HG02763 (cell line): Measurements from ENCODE around the gene TGM1.

ENCODE experiments used
- ATAC-seq: cut with Tn5 transposase; IDR thresholded peaks from one replicate; pipeline ENCODE4 v1.9.1; 2021; ENCODE audit warnings: mild to moderate bottlenecking, moderate library complexity; ENCODE audit not compliant: unreplicated experiment

The TGM1 gene

GRCh38 chr14:24292118-24292807 is 29.3 kb upstream of the TGM1 start:
- no peak for ATAC-seq

DNA sequence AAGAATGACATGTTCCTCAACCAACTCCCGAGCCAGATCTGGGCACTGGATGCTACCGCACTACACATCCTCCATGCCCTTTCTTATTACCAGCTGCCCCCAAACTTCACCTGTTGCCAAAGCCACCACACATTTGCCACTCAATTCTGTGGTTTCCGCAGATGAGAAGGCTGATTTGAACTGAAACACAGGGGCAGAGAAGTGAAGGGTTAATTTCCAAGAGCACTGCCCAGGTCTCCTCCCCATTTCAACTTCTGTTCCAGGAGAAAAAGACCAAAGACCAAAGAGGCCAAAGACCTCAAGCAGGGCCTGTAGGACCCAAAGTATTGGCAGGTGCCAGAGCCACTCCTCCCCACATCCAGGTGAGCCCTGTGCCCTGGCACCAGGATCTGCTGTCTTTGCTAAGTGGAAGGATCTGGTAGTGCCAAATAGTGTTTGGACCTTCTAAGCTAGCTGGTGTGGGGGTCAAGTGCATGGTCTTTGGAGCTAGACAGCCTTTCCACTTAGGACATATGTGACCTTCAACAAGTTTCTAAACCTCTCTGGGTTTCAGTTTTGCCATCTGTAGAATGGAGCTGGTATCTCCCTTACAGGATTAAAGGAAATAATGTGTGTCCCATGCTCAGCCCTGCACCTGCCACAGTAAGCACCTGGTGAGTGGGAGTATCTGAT is 28.6 kb upstream of the TGM1 start:
- no peak for ATAC-seq

- no peak for ATAC-seq
Observed at GRCh38 chr14:24290746-24291145, 27.8 kb upstream of the TGM1 start.

DNA sequence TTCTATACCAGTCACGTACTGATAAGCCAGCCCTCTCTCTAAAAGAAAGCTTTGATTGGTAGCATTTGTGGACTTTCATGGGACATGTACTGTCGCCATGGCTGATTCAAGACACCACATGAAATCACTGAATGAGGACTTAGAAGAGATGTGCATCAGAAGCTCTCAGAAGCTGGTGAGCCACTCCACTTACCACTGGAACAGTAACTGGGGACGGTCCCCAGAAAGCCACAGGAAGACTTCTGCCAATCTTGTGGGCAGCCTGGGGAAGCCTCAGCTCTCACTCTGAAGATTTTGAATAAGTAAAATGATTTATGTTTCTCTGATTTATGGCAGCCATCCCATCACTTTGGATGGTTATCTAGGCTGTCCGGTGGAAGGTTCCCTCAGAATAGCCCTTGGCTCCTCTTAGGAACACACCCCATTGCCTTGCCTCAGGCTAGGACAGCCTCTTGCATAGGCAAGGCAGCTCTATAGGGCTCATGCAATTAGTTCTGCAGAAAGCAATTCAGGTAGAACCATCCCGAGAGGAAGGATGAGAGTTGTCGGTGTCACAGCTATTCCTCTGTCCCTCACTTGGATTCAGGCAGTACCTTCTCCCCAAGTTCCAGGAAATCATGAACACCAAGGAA is 26.8 kb upstream of the TGM1 start:
- ATAC-seq: no peak

- ATAC-seq: no peak
Observed at GRCh38 chr14:24286996-24287395, 24.0 kb upstream of the TGM1 start.

DNA sequence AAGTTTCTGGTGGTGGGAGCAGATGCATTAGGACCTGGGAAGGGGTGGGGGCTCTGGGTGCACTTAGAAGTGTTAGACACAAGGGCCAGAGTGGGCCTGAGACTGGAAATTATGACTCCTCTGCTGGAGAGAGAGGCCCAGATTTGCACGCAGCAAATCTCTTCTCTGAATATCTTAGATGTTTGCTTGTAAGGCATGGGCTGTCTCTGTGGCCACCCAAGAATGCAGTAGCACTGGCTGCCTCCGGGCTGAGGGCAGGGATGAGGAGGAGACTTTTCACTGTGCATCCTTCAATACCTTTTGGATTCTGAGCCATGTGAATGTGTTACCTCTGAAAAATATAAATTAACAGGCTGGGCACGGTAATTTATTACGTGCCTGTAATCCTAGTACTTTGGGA is 22.4 kb upstream of the TGM1 start:
- ATAC-seq: no peak

GRCh38 chr14:24284501-24285035 is 21.6 kb upstream of the TGM1 start:
- no peak for ATAC-seq

GRCh38 chr14:24283796-24284460 is 21.0 kb upstream of the TGM1 start:
- no peak for ATAC-seq

DNA sequence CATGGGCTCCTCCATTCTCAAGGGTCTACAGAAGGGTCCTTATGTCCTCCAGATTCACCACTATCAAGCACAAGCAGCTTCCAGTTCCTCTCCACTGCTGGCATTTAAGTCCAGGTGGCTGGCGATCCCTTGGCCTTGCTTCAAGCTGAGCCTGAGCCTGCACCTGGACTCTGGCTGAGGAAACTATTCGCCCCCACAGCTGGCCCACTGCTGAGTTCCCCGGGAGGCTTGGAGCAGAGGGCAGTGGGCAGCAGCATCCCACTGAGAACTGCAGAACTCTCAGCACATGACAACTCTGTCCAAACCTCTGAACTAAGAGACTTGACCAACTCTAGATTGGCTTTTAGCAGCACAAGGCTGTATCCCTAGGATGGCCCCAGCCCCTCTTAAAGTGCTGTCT is 19.8 kb upstream of the TGM1 start:
- no peak for ATAC-seq

DNA sequence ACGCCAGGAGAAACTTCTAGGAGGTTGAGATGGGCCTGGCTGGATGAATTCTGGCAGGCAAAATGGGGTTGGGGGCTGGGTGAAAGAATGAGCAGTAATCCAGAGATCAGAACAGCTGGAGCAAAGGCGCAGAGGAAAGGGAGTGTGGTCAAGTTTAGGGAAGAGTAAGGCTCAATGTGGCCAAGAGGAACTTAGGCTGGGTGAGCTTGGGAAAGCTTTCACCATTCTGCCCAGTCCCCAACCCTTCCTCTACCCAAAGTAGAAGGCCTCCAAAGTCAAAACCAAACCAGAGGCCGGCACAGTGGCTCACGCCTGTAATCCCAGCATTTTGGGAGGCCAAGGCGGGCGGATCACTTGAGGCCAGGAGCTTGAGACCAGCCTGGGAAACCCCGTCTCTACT is 18.7 kb upstream of the TGM1 start:
- ATAC-seq: no peak

DNA sequence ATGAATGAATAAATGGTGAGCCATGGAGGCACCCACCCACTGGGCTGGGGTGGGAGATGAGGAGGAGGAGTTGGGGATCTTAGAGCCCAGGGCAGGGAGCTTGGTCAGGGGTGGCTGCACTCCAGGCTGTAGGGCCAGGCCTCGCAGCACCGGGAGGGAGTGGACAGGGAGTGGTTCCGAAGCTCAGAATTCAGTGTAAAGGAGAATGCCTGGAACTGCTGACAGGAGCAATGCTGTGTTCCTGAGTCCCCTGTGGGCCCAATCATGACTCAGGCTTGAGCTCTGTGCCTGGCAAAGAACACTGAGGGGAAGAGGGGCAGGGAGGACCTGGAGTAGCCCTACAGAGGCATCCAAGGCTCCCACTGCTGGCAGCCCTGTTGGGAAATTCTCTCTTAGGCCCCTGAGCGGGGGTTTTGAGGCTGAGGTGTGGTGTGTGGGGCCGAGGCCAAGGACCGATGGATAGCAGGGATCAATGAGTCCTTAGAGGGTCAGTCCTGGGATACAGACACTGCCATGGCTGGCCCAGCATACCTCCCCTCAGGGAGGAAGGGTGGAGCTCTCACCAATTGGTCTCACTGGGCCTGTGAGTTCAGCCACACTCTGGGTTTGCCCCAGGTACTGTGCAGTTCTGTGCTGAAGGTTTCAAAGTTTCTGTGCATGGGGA is 18.0 kb upstream of the TGM1 start:
- no peak for ATAC-seq

GRCh38 chr14:24279301-24280186 is 16.6 kb upstream of the TGM1 start:
- peak; percentile 38 for ATAC-seq

DNA sequence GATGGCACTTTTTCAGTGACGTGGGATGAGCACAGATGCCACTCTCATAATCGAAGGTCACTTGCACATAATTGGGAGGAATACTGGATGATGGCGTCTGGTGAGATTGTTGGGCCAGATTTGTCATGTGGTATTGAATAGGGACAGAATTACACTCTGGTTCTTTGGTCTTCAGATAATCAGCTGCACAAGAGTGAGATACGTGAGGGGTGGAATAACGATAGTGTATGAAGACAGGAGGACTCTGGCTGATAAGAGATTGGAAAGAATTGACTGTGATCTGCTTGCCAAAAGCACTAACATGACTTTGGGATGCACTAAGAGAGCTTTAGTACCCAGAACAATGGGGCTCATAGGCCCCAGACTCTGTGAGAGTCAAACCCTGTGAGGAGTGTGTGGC is 15.4 kb upstream of the TGM1 start:
- no peak for ATAC-seq

- no peak for ATAC-seq
Observed at GRCh38 chr14:24277606-24278321, 14.8 kb upstream of the TGM1 start.

DNA sequence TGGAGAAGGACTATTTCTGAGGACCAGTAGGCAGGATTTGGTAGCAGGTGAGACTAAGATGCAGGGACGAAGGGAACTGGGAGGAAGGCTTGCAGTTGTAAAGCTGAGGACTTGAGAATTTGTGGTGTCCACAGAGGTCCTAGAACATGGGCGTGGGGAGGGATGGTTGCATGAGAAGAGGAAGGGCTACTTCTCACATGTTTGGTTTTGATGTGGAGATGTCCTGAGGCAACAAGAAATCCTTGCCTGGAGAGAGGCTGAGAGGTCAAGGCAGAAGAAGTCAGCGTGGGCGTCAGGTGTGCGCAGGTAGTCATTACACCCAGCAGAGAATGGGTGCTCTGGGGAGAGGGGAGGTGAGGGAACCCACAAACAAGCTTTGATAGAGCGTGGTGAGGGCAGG is 14.1 kb upstream of the TGM1 start:
- ATAC-seq: no peak

GRCh38 chr14:24274101-24274543 is 11.1 kb upstream of the TGM1 start:
- peak; percentile 37 for ATAC-seq

DNA sequence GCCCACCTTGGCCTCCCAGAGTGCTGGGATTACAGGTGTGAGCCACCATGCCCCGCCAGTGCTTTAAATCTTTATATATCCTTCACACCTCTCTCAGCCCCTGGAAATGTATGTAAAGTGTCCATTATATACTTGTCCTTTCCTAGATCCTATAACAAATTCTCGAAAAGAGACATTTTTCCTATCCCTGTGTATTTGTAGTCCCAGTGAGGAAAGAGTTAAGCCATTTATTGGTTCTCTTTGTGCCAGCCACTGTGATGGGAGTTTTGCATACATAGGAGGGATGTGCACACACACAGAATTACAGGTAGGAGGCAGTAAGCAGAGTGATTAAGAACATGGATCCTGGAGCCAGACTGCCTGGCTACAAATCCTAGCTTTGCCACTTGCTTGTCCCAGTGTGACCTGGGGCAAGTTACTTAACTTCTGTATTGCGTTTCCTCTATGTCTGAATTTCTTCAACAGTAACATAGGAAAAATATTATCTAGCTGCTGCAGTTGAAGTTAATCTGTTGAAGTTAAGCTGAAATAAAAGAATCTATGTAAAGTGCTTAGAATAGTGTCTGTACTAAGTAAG is 10.5 kb upstream of the TGM1 start:
- no peak for ATAC-seq

DNA sequence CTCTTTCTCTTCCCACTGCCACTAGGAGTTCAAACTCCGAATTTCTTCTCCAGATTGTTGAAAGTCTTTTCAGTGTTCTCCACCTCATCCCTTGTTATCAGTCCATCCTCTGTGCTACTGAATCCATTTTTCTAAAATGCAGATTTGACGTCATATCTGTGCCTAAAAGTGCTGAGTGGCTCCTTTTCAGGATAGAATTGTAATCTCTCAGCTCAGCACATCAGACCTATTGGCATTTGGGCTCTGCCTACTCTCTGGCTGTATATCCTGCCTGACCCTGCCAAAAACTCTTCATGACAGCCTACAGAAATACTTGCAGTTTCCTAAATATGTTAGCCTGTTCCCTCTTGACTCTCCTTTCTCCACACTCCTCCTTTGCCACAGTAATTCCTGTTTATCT is 9.5 kb upstream of the TGM1 start:
- ATAC-seq: no peak

GRCh38 chr14:24271834-24272263 is 8.9 kb upstream of the TGM1 start:
- ATAC-seq: no peak
